Calu3 (cell line): ENCODE data around the gene CAPN7. TPM values are rescaled to one million over a fixed set of nuclear protein-coding genes. Genes with fewer than 3 reads are reported as not detected.

Source experiments
- BruUV-seq: library from RNA; stranded (reverse); fragments of 400-500 nt; replicated peaks from 2 replicates; lab custom pipeline; 2021; lab: Mats Ljungman, UMichigan
- CTCF ChIA-PET: fragments of 300-600 bp; sonication (Branson Sonifier 250); formaldehyde crosslinking; loops from one replicate; lab custom pipeline; 2022; ENCODE audit warnings: antibody characterized with exemption; lab: Charles Lee
- DNase-seq: peaks from one replicate; pipeline ENCODE4 v3.0.0; 2022
- H3K27ac Mint-ChIP-seq: one replicate; pipeline ENCODE4 v1.8.0; 2022; ENCODE audit warnings: mixed read lengths; ENCODE audit not compliant: unreplicated experiment
- H3K27me3 Mint-ChIP-seq: one replicate; pipeline ENCODE4 v1.8.0; 2022; ENCODE audit warnings: mixed read lengths; ENCODE audit not compliant: unreplicated experiment
- H3K36me3 Mint-ChIP-seq: one replicate; pipeline ENCODE4 v1.8.0; 2022; ENCODE audit warnings: mild to moderate bottlenecking, moderate library complexity, mixed read lengths; ENCODE audit not compliant: insufficient read depth, unreplicated experiment
- H3K4me1 Mint-ChIP-seq: one replicate; pipeline ENCODE4 v1.8.0; 2022; ENCODE audit warnings: mild to moderate bottlenecking, low read depth, mixed read lengths; ENCODE audit not compliant: unreplicated experiment
- H3K4me3 Mint-ChIP-seq: one replicate; pipeline ENCODE4 v1.8.0; 2022; ENCODE audit warnings: mild to moderate bottlenecking, low read depth, moderate library complexity, mixed read lengths; ENCODE audit not compliant: unreplicated experiment
- H3K9me3 Mint-ChIP-seq: one replicate; pipeline ENCODE4 v1.8.0; 2022; ENCODE audit warnings: low read depth, mixed read lengths; ENCODE audit not compliant: unreplicated experiment
- CTCF ChIP-seq: fragments of 200-600 bp; IDR thresholded peaks from one replicate; pipeline ENCODE4 v1.8.0; 2022; ENCODE audit warnings: antibody characterized with exemption; ENCODE audit not compliant: unreplicated experiment
- intact Hi-C: fragments of 100-400 bp; cut with micrococcal nuclease; formaldehyde crosslinking; loops from one replicate; pipeline ENCODE4 v1.10.0; 2022; ENCODE audit not compliant: unreplicated experiment
- total RNA-seq: library from RNA; stranded (reverse); gene quantifications from 2 replicates; pipeline ENCODE4 v1.2.3, GENCODE V29; 2022

CAPN7 gene
- total RNA-seq, 1 experiment from 2014 or later: 24.1 TPM

GRCh38 chr3:15292765-15293522 is 86.9 kb downstream of the CAPN7 start:
- DNase-seq: no peak
- H3K27ac Mint-ChIP-seq: no peak overlapping the region
- intact Hi-C loops: no loop called here
- CTCF ChIA-PET: no interaction called here
- no peak for TF ChIP-seq CTCF
- no peaks in the 10 kb centered on the region for H3K27me3 Mint-ChIP-seq
- H3K36me3 Mint-ChIP-seq: no peaks in the 10 kb centered on the region
- no peak overlapping the region for H3K4me3 Mint-ChIP-seq
- H3K9me3 Mint-ChIP-seq: no peaks in the 10 kb centered on the region
- H3K4me1 Mint-ChIP-seq: no peaks in the 10 kb centered on the region
- BruUV-seq: no TSS peak

GRCh38 chr3:15294929-15295328 is 88.9 kb downstream of the CAPN7 start:
- no TSS peak for BruUV-seq
- no peaks in the 10 kb centered on the region for H3K9me3 Mint-ChIP-seq
- no peak overlapping the region for H3K27ac Mint-ChIP-seq
- H3K27me3 Mint-ChIP-seq: no peaks in the 10 kb centered on the region
- CTCF ChIA-PET: no interaction called here
- intact Hi-C loops: no loop called here
- no peak for DNase-seq
- TF ChIP-seq CTCF: no peak
- H3K36me3 Mint-ChIP-seq: no peaks in the 10 kb centered on the region
- no peak overlapping the region for H3K4me3 Mint-ChIP-seq
- H3K4me1 Mint-ChIP-seq: no peaks in the 10 kb centered on the region

- CTCF ChIA-PET: no interaction called here
- Mint-ChIP-seq H3K4me1 (no peaks in the 10 kb centered on the region), H3K27ac (no peak overlapping the region), H3K36me3 (no peaks in the 10 kb centered on the region), H3K27me3 (no peaks in the 10 kb centered on the region), H3K4me3 (no peak overlapping the region), H3K9me3 (no peaks in the 10 kb centered on the region)
- no TSS peak for BruUV-seq
- TF ChIP-seq CTCF: no peak
- no peak for DNase-seq
- intact Hi-C loops: no loop called here
Observed at GRCh38 chr3:15295506-15295905, 89.5 kb downstream of the CAPN7 start.

- no peak overlapping the region for H3K27ac Mint-ChIP-seq
- DNase-seq: no peak
- intact Hi-C loops: no loop called here
- no peaks in the 10 kb centered on the region for H3K9me3 Mint-ChIP-seq
- no peak for TF ChIP-seq CTCF
- BruUV-seq: no TSS peak
- CTCF ChIA-PET: interaction anchor here (0.7 kb wide), 1 partner anchor 9 kb away, joined by 3 read pairs; no protein-coding TSS in a partner anchor
- no peaks in the 10 kb centered on the region for H3K4me1 Mint-ChIP-seq
- H3K4me3 Mint-ChIP-seq: no peak overlapping the region
- H3K36me3 Mint-ChIP-seq: no peaks in the 10 kb centered on the region
- no peaks in the 10 kb centered on the region for H3K27me3 Mint-ChIP-seq
Observed at GRCh38 chr3:15297608-15298350, 91.7 kb downstream of the CAPN7 start.
